H9 (cell line): ENCODE data around the gene KRTAP5-4. TPM values are rescaled to one million over a fixed set of nuclear protein-coding genes. Genes with fewer than 3 reads are reported as not detected.

Experiments used
- DNase-seq: peaks from one replicate; pipeline ENCODE4 v3.0.0-alpha.2; 2017
- H2AFZ ChIP-seq: one replicate; pipeline ENCODE4 v1.6.1; 2013; ENCODE audit warnings: mild to moderate bottlenecking, low read length, control low read depth, moderate library complexity
- H2AK5ac ChIP-seq: 2 replicates; pipeline ENCODE4 v1.6.1; 2013; ENCODE audit warnings: low read length, control low read depth, mixed read lengths; ENCODE audit not compliant: insufficient read length
- H2BK120ac ChIP-seq: one replicate; pipeline ENCODE4 v1.6.1; 2013; ENCODE audit warnings: low read depth, mild to moderate bottlenecking, low read length, control low read depth, inconsistent platforms; ENCODE audit not compliant: poor library complexity, severe bottlenecking
- H2BK12ac ChIP-seq: 2 replicates; pipeline ENCODE4 v1.6.1; 2013; ENCODE audit warnings: low read length, control low read depth, mixed read lengths, low read depth; ENCODE audit not compliant: insufficient read length
- H2BK15ac ChIP-seq: 2 replicates; pipeline ENCODE4 v1.6.1; 2013; ENCODE audit warnings: low read depth, low read length, control low read depth
- H2BK20ac ChIP-seq: one replicate; pipeline ENCODE4 v1.6.1; 2013; ENCODE audit warnings: low read depth, mild to moderate bottlenecking, low read length, control low read depth, inconsistent platforms; ENCODE audit not compliant: poor library complexity, severe bottlenecking
- H2BK5ac ChIP-seq: 2 replicates; pipeline ENCODE4 v1.6.1; 2013; ENCODE audit warnings: low read length, control low read depth, mixed read lengths; ENCODE audit not compliant: insufficient read length
- H3K14ac ChIP-seq: 2 replicates; pipeline ENCODE4 v1.6.1; 2013; ENCODE audit warnings: low read length, control low read depth; ENCODE audit not compliant: insufficient read depth
- H3K18ac ChIP-seq: 2 replicates; pipeline ENCODE4 v1.6.1; 2013; ENCODE audit warnings: low read depth, mild to moderate bottlenecking, mixed read lengths, low read length, control low read depth; ENCODE audit not compliant: insufficient read length
- H3K23ac ChIP-seq: 2 replicates; pipeline ENCODE4 v1.6.1; 2013; ENCODE audit warnings: low read length, control low read depth, mixed read lengths, low read depth; ENCODE audit not compliant: insufficient read length
- H3K23me2 ChIP-seq: 2 replicates; pipeline ENCODE4 v1.6.1; 2013; ENCODE audit warnings: low read depth, mild to moderate bottlenecking, mixed read lengths, low read length, control low read depth; ENCODE audit not compliant: insufficient read length, poor library complexity, severe bottlenecking
- H3K27ac ChIP-seq: 2 replicates; pipeline ENCODE4 v1.5.1; 2013; ENCODE audit warnings: low read length, control low read depth, mixed read lengths, low read depth; ENCODE audit not compliant: insufficient read length
- H3K27me3 ChIP-seq: 2 replicates; pipeline ENCODE4 v1.6.1; 2013; ENCODE audit warnings: low read length, control low read depth, inconsistent platforms; ENCODE audit not compliant: insufficient read depth
- H3K4ac ChIP-seq: 2 replicates; pipeline ENCODE4 v1.6.1; 2013; ENCODE audit warnings: low read depth, mild to moderate bottlenecking, control low read depth, inconsistent platforms, low read length, moderate library complexity
- H3K4me1 ChIP-seq: 2 replicates; pipeline ENCODE4 v1.6.1; 2013; ENCODE audit warnings: low read length, control low read depth, inconsistent platforms; ENCODE audit not compliant: insufficient read depth
- H3K4me2 ChIP-seq: 2 replicates; pipeline ENCODE4 v1.6.1; 2013; ENCODE audit warnings: low read length, control low read depth, mixed read lengths; ENCODE audit not compliant: insufficient read length, insufficient read depth
- H3K56ac ChIP-seq: 2 replicates; pipeline ENCODE4 v1.6.1; 2013; ENCODE audit warnings: low read depth, mild to moderate bottlenecking, mixed read lengths, low read length, control low read depth; ENCODE audit not compliant: insufficient read length
- H3K79me1 ChIP-seq: 2 replicates; pipeline ENCODE4 v1.6.1; 2013; ENCODE audit warnings: low read depth, mild to moderate bottlenecking, moderate library complexity, low read length, control low read depth, inconsistent platforms; ENCODE audit not compliant: insufficient read depth, poor library complexity, severe bottlenecking
- H3K79me2 ChIP-seq: 2 replicates; pipeline ENCODE4 v1.6.1; 2013; ENCODE audit warnings: low read length, control low read depth, inconsistent platforms; ENCODE audit not compliant: insufficient read depth
- H3K9ac ChIP-seq: 2 replicates; pipeline ENCODE4 v1.6.1; 2013; ENCODE audit warnings: low read length, control low read depth, mixed read lengths; ENCODE audit not compliant: insufficient read length; ENCODE audit errors: extremely low read depth
- H3K9me3 ChIP-seq: one replicate; pipeline ENCODE4 v1.6.1; 2013; ENCODE audit warnings: low read depth, low read length, inconsistent platforms; ENCODE audit not compliant: control insufficient read depth
- H3T11ph ChIP-seq: one replicate; pipeline ENCODE4 v1.6.1; 2013; ENCODE audit warnings: mild to moderate bottlenecking, low read length, control low read depth, inconsistent platforms
- H4K20me1 ChIP-seq: one replicate; pipeline ENCODE4 v1.6.1; 2013; ENCODE audit not compliant: control insufficient read depth, insufficient read length, insufficient read depth
- H4K5ac ChIP-seq: 2 replicates; pipeline ENCODE4 v1.6.1; 2013; ENCODE audit warnings: low read depth, mild to moderate bottlenecking, mixed read lengths, low read length, control low read depth; ENCODE audit not compliant: insufficient read length
- H4K8ac ChIP-seq: replicated peaks from 2 replicates; pipeline ENCODE4 v1.6.1; 2013; ENCODE audit warnings: low read length, control low read depth, mixed read lengths, low read depth; ENCODE audit not compliant: insufficient read length
- H4K91ac ChIP-seq: 2 replicates; pipeline ENCODE4 v1.6.1; 2013; ENCODE audit warnings: low read depth, mild to moderate bottlenecking, moderate library complexity, mixed read lengths, low read length, control low read depth; ENCODE audit not compliant: insufficient read length
- H3K27ac Mint-ChIP-seq, 3 experiments: 2 replicates in 2 of 3; 3 replicates in 1 of 3; pipeline ENCODE4 v1.8.0; 2020 to 2021; ENCODE audit warnings: mixed read lengths in 3 of 3, mild to moderate bottlenecking in 1 of 3, moderate library complexity in 1 of 3
- H3K27me3 Mint-ChIP-seq: 2 replicates; pipeline ENCODE4 v1.8.0; 2021; ENCODE audit warnings: low read depth, mild to moderate bottlenecking, moderate library complexity, mixed read lengths
- H3K36me3 Mint-ChIP-seq, 3 experiments: 2 replicates in 2 of 3; 3 replicates in 1 of 3; pipeline ENCODE4 v1.8.0; 2020 to 2021; ENCODE audit warnings: low read depth in 3 of 3, mixed read lengths in 3 of 3; ENCODE audit not compliant: insufficient read depth in 1 of 3
- H3K4me1 Mint-ChIP-seq, 2 experiments: 2 replicates each; pipeline ENCODE4 v1.8.0; 2020; ENCODE audit warnings: mixed read lengths in 2 of 2
- H3K4me3 Mint-ChIP-seq, 2 experiments: 2 replicates in 1 of 2; 3 replicates in 1 of 2; pipeline ENCODE4 v1.8.0; 2020 to 2021; ENCODE audit warnings: mild to moderate bottlenecking in 2 of 2, mixed read lengths in 2 of 2, moderate library complexity in 1 of 2
- H3K9me3 Mint-ChIP-seq, 2 experiments: 2 replicates in 1 of 2; 3 replicates in 1 of 2; pipeline ENCODE4 v1.8.0; 2020; ENCODE audit warnings: mild to moderate bottlenecking in 2 of 2, mixed read lengths in 2 of 2, moderate library complexity in 1 of 2
- CTCF ChIP-seq: fragments of 200-600 bp; sonication (generic); conservative IDR thresholded peaks from 3 replicates; pipeline ENCODE4 v1.8.0; 2021; ENCODE audit warnings: antibody characterized with exemption, mild to moderate bottlenecking
- WGBS: extraction: QIAGEN DNeasy Blood & Tissue Kit; methylation state at CpG from one replicate; pipeline ENCODE4 v1.1.7; 2013; ENCODE audit warnings: missing lambda C conversion rate, low lambda C conversion rate, mixed read lengths; ENCODE audit not compliant: insufficient read length; ENCODE audit errors: extremely low coverage; 5-methylcytosine and 5-hydroxymethylcytosine counted together
- total RNA-seq: library from RNA; stranded (reverse); gene quantifications from 2 replicates; pipeline ENCODE4 v1.2.1, GENCODE V29; 2021

The KRTAP5-4 gene
- total RNA-seq, 1 experiment from 2014 or later: not detected

GRCh38 chr11:1623716-1624115, 1.8 kb upstream of the KRTAP5-4 start:
- Histone ChIP-seq H2BK12ac (no peak overlapping the region), H4K5ac (no peak overlapping the region), H3T11ph (no peak overlapping the region), H4K91ac (no peak overlapping the region), H3K4me1 (no peaks in the 10 kb centered on the region), H3K79me1 (no peaks in the 10 kb centered on the region), H2BK15ac (no peak overlapping the region), H4K20me1 (no peaks in the 10 kb centered on the region), H3K56ac (no peak overlapping the region), H2AFZ (no peak overlapping the region), H3K23ac (no peak overlapping the region), H3K9ac (no peak overlapping the region), H2BK5ac (no peak overlapping the region), H3K9me3 (no peaks in the 10 kb centered on the region), H2AK5ac (no peak overlapping the region), H3K27ac (no peak overlapping the region), H4K8ac (no peak overlapping the region), H3K4ac (no peak overlapping the region), H3K18ac (no peak overlapping the region), H3K14ac (no peak overlapping the region; the same call in 1 of the 2 replicates), H2BK120ac (no peak overlapping the region), H3K4me2 (no peak overlapping the region), H3K23me2 (no peaks in the 10 kb centered on the region), H3K79me2 (no peaks in the 10 kb centered on the region), H3K27me3 (no peaks in the 10 kb centered on the region), H2BK20ac (no peak overlapping the region)
- peaks cover 55% of the 10 kb centered on the region for H3K27me3 Mint-ChIP-seq
- peak overlapping the region in 1 of 3 experiments; percentile 65; a peak in 1 of 7 replicates for H3K27ac Mint-ChIP-seq
- WGBS: no CpG with 5 or more reads among the region's 9 CpGs
- no peaks in the 10 kb centered on the region; a peak in 2 of 5 replicates for H3K9me3 Mint-ChIP-seq
- H3K4me3 Mint-ChIP-seq: no peak overlapping the region
- peaks cover 0 to 5% of the 10 kb centered on the region in 2 experiments; a peak in 2 of 4 replicates for H3K4me1 Mint-ChIP-seq
- no peak for TF ChIP-seq CTCF
- no peaks in the 10 kb centered on the region for H3K36me3 Mint-ChIP-seq
- DNase-seq: no peak
